GM23248 (cell line): ENCODE data around the gene LENG8.

ENCODE experiments used
- EZH2 ChIP-seq: fragments of 200-600 bp; sonication (generic); IDR thresholded peaks from 2 replicates; pipeline ENCODE4 v1.6.1; 2018; ENCODE audit warnings: antibody characterized with exemption, mild to moderate bottlenecking; ENCODE audit not compliant: insufficient read depth, poor library complexity, severe bottlenecking
- EZH2phosphoT487 ChIP-seq: fragments of 200-600 bp; sonication (generic); IDR thresholded peaks from 2 replicates; pipeline ENCODE4 v1.6.1; 2018; ENCODE audit warnings: antibody characterized with exemption, moderate library complexity, mild to moderate bottlenecking, low read depth; ENCODE audit not compliant: insufficient read depth

DNA sequence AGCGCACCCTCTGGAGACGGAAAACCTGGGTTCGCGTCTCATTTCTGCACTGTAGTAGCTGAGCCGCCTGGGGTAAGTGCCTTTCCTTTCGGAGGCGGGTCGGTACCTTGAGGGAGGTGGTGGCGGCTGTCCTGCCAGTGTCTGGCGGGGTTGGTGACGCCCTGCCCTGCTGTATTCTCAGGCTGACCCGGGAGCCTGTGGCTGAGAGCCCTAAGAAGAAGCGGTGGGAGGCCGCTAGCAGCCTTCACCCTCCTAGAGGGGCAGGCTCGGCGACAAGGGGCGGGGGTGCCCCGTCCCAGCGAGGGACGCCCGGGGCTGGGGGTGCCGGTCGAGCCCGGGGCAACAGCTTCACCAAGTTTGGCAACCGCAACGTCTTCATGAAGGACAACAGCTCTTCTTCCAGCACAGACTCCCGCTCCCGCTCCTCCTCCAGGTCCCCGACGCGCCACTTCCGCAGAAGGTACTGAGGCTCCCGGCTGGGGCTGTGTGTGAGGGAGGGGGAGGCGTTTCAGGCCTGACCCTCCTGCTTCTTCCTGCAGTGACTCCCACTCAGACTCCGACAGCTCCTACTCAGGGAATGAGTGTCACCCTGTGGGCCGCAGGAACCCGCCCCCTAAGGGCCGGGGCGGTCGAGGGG lies 6.9 kb downstream of the LENG8 start:
- no peak for TF ChIP-seq EZH2phosphoT487
- no peak for TF ChIP-seq EZH2
